ENCODE measurements around the gene LRMDA. TPM values are rescaled to one million over a fixed set of nuclear protein-coding genes. Genes with fewer than 3 reads are reported as not detected.

LRMDA gene
- total RNA-seq, 4 donors from 2014 or later: 12.0 to 15.9 (median 13.9) TPM

- ATAC-seq (ENCODE audit: low FRiP score) (no peak), DNase-seq (ENCODE audit: low spot score) (no peak)
- TF ChIP-seq CTCF (IDR thresholded peaks at IDR 0.05): no peak
Measured at GRCh38 chr10:75723319-75723980, 292.0 kb downstream of the LRMDA start.

- no peak for TF ChIP-seq CTCF (IDR thresholded peaks at IDR 0.05)
- no peak for ATAC-seq (ENCODE audit: low FRiP score)
Measured at GRCh38 chr10:75724047-75724446, 292.6 kb downstream of the LRMDA start.

GRCh38 chr10:75726522-75727483 lies 295.4 kb downstream of the LRMDA start:
- ATAC-seq (ENCODE audit: low FRiP score) (no peak), DNase-seq (ENCODE audit: low spot score) (no peak)
- TF ChIP-seq CTCF (IDR thresholded peaks at IDR 0.05): no peak

More at GRCh38 chr10:75724047-75724446, 292.6 kb downstream of the LRMDA start:
- DNase-seq (ENCODE audit: low spot score): no peak

GRCh38 chr10:75730847-75731246 lies 299.4 kb downstream of the LRMDA start:
- no peak for TF ChIP-seq CTCF (IDR thresholded peaks at IDR 0.05)
- DNase-seq (ENCODE audit: low spot score) (no peak), ATAC-seq (ENCODE audit: low FRiP score) (no peak)

GRCh38 chr10:75733135-75733890 lies 301.9 kb downstream of the LRMDA start:
- no peak for TF ChIP-seq CTCF (IDR thresholded peaks at IDR 0.05)
- no peak for ATAC-seq (ENCODE audit: low FRiP score)
- DNase-seq (ENCODE audit: low spot score): no peak

- TF ChIP-seq CTCF (IDR thresholded peaks at IDR 0.05): no peak
- no peak for DNase-seq (ENCODE audit: low spot score)
- no peak for ATAC-seq (ENCODE audit: low FRiP score)
Measured at GRCh38 chr10:75736151-75736640, 304.8 kb downstream of the LRMDA start.

Measured in omental fat pad (tissue), 4 donors.